GM10266 (cell line): ENCODE measurements around the gene UNC119B.

ENCODE experiments used
- DNase-seq: peaks from one replicate; pipeline ENCODE4 v3.0.0; 2012; ENCODE audit errors: extremely low spot score
- TF ChIP-seq, protein P1 (sequence below): IDR thresholded peaks from 2 replicates; pipeline ENCODE4 v1.5.1; 2012; ENCODE audit warnings: mild to moderate bottlenecking, low read depth; ENCODE audit not compliant: control insufficient read depth, insufficient read depth; ENCODE audit errors: missing control alignments

UNC119B gene

DNA sequence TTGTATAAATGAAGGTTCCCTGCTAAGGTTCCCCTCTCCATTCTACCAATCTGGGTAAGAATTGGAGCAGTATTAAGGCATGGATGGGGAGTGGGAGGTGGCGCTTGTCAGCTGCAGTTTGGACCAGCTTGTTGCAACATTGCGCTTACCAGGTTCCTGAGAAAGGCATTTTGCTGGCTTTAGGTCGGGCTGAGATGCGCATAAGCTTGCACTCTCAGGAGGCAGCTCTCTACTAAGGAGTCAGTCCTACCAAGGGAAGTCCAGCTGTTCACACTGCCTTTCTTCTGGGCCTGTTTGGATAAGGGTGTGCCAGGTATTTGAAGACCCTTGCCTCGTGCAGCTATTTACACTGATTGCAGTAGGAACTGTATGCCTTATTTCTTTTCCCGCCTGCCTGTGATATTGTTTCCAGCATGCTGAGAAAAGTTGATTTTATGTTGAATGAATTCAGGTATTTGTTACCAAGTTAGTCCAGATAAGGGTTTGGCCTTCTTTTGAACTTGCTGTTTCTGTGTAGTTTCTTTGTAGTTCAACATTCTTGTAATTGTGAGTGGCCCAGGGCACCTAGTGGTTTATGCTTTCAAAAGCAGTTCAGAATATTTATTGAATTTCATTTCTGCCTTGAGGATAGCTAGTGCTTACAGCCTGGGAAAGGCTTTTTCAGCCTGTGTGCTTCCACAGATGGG lies 20.7 kb upstream of the UNC119B start:
- DNase-seq = no peak
- TF ChIP-seq, protein P1, sequence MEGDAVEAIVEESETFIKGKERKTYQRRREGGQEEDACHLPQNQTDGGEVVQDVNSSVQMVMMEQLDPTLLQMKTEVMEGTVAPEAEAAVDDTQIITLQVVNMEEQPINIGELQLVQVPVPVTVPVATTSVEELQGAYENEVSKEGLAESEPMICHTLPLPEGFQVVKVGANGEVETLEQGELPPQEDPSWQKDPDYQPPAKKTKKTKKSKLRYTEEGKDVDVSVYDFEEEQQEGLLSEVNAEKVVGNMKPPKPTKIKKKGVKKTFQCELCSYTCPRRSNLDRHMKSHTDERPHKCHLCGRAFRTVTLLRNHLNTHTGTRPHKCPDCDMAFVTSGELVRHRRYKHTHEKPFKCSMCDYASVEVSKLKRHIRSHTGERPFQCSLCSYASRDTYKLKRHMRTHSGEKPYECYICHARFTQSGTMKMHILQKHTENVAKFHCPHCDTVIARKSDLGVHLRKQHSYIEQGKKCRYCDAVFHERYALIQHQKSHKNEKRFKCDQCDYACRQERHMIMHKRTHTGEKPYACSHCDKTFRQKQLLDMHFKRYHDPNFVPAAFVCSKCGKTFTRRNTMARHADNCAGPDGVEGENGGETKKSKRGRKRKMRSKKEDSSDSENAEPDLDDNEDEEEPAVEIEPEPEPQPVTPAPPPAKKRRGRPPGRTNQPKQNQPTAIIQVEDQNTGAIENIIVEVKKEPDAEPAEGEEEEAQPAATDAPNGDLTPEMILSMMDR = no peak

- DNase-seq = no peak
- TF ChIP-seq, protein P1 = no peak
These were observed 20.2 kb upstream of the UNC119B start for GRCh38 chr12:120690083-120690450.

GRCh38 chr12:120690978-120691377 lies 19.3 kb upstream of the UNC119B start:
- no peak for DNase-seq
- TF ChIP-seq, protein P1 = no peak

DNA sequence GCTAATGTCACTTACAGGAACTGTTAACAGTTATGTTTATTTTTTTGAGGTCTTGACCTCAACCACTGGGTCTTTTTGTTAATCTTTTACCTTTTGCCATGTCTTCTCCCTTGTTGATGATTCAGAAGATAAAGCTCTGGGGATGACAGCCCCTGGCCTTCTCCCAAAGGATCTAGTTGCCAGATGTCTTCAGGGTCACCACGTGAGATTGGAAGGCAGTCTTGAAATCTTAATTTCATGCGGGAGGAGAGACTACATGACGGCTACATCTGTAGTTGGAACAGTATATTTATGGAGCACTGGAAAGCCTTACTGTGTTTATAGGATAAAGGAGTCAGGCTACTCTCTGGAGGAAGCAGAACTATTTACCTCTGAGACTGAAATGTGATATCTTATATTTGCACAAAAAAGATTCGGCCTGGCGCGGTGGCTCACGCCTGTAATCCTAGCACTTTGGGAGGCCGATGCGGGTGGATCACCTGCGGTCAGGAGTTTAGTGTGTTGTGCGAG lies 17.7 kb upstream of the UNC119B start:
- DNase-seq = no peak
- TF ChIP-seq, protein P1 = no peak

GRCh38 chr12:120693848-120694247 lies 16.4 kb upstream of the UNC119B start:
- TF ChIP-seq, protein P1 = no peak
- DNase-seq = no peak

DNA sequence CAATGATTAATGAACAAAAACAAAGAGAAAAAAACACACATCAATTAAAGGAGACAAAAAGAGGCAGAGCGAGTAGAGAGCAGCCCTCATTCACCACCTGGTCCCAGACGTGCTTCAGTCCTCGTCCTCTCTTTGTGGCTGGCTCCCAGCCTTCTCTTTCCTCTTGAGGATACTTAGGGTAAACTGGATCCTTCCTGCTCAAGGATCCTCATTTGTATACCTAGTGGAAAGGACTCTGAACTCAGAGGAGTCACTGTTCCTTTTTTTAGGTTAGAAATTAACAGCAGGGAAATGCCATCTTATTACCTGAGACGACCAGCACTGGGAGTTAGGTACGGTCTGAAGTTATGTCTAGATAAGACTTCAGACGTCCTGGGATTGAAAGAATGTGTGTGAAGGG lies 13.6 kb upstream of the UNC119B start:
- no peak for DNase-seq
- TF ChIP-seq, protein P1 = no peak

DNA sequence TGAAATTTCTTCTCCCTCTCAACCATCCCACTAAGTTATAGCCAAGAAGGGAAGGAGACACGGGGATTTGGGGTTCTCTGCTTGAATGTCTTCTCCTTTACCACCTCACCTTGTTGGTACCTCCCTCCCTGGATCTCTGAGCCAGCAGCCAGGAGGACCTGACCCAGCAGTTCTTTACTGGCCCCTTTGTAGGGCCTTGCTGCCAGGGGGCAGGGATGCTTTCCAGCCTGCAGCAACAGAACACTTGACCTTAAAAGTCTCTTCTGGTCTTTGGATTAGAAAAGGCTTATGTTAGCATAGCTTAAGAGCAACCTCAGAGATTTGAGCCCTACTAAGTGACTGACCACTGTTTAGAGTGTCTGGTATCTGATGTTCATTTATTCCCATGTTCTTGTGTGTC lies 12.9 kb upstream of the UNC119B start:
- TF ChIP-seq, protein P1 = no peak
- DNase-seq = no peak
